Kasumi-1 (cell line): ENCODE data around the gene CITED2.
"Not testable (repeated sequence)": the region's sequence is repeated elsewhere in the genome, so short reads cannot be mapped to it uniquely, and the experiment has no call there.

Source experiments
- DNase-seq, 2 experiments: peaks; one replicate each; lab custom pipeline; 2025; lab: John Stamatoyannopoulos, UW

The CITED2 gene, protein sequence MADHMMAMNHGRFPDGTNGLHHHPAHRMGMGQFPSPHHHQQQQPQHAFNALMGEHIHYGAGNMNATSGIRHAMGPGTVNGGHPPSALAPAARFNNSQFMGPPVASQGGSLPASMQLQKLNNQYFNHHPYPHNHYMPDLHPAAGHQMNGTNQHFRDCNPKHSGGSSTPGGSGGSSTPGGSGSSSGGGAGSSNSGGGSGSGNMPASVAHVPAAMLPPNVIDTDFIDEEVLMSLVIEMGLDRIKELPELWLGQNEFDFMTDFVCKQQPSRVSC

DNA sequence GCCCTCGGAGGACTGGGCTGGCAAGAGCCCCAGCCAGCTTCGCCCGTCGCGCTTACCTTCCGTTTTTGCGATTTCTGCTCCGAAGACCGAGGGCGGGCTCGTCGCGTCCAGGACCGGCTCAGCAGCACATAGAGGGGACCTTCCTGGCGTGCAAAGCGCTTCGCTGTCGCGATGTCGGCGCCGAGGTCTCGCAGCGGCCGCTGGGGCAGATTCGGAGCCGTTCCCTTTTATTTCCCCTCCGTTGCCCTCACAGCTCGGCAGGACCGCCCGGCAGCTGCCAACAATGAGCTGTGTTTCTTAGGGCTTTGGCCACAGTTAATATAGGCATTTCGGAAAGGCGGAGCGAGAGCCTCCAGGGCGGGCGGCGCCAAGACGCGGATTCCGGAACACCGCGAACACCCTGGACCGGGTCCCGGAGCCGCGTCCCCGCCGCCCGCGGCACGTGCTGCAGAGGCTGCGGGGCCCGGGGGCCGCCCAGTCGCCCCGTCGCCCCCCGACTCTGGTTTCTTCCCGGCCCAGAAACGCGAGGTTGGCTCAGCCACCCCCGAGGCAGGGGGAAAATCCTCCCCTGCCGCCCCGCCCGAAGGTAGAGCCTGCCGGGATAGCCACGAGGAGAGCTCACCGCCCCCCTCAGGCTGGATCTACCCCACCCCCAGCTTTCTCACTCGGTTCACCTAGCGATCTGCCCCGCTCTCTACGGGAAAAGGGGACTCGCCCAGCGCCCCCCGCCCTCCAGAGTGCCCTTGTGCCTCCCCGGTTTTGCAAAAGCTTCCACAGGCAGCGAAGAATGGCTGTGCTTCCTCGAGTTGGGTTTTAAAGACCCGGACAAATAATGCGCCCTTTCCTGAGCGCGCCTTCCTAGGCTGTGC lies at the start of gene CITED2:
Gene CITED2, minus strand, starts transcription at position 292 of the 869 bp plus-strand sequence. CDS start 704 bp downstream, outside the sequence.
- peak; percentile 89 to 91 for DNase-seq

DNA sequence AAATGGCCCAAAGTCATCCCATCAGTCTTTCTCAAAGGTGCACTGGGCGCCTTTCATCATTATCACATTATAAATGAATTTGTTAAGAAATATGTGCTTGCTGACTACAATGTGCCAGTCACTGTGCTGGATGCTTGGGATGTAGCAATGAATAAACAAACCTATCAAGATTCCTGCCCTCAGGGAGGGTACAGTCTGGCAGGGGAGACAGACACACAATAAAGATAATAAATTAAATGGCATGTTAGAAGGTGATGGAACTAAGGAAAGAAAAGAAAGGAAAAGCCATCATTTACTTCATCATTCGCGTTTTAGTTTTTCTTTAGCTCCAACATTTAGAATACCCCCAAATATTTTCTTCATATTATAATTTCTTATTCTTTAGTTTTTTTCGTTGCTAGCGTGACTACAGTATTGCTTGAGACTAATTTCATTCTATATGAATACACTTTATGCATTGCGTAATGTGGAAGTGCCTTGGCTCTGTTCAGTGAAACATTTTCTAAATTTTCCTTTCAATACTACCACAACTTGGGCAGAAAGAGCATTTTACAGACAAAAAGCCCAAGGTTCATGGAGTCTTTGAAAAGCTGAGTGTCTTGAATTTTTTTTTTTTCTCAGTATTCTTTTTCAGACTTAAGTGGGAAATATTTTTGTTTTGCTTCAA lies 48.7 kb upstream of the CITED2 start:
- no peak for DNase-seq

DNA sequence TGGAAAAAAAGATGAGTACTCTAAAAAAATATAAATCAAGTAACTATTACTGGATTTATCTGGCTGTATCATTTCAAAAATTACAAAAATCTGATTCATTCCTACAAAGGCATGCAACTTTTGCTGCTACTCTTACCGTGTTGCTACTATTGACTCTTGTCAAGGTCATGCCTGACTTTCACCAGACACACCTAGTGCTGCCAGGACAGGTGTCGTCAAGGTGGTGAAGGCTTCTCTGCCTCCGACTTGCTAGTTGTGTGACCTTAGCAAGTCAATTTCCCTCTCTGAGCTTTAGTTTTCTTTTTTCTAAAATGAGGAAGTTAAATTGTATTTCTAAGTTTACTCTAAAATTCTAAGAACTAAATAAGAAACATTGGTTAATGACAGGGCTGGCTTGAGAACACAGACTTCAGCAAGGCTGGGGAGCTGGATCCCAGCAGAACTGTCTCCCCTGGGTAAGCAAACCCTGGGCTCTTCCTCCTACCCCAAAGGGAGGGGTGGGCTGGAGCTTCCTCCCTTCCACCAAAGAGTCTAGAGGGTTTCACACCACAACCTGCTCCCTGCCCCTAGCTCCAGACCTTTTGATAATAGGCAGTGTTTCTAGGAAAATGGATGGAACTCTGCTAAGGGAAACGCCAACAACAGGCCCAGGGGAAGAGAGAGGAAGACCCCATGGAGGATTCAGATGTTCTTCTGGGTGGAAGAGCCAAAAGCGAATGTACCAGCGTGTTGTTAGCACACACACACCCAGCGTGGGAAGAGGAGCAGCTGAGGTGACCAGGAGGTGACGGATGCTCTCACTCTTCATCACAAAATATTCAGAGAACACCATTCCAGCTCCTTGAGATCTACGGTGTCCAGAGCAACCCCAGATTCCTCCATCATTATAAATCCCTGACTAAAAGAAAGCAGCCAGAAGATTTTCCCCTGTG lies 47.9 kb upstream of the CITED2 start:
- peak; percentile 15 to 39 for DNase-seq

- no peak for DNase-seq
These were observed 44.2 kb upstream of the CITED2 start for GRCh38 chr6:139418481-139419132.

DNA sequence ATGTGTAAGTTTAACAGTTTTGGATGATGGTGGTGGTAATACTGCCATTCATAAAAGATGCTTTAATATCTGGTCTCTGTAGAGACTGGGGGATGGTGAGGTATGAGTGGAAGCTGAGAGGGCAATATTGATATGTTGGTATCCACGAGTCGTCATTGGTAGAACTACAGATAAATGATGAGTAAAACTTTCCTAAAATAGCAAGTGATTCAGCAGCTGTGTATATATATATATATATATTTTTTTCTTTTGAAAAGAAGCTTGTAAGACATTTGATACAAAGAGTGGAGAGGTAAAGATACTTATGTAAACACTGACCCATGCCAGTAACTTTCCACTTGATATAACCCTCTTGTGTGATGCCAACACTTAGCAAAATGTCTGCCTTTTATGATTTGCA lies 41.7 kb upstream of the CITED2 start:
- no peak for DNase-seq

- DNase-seq, result no peak
These were observed 40.9 kb upstream of the CITED2 start for GRCh38 chr6:139415365-139415764.

DNA sequence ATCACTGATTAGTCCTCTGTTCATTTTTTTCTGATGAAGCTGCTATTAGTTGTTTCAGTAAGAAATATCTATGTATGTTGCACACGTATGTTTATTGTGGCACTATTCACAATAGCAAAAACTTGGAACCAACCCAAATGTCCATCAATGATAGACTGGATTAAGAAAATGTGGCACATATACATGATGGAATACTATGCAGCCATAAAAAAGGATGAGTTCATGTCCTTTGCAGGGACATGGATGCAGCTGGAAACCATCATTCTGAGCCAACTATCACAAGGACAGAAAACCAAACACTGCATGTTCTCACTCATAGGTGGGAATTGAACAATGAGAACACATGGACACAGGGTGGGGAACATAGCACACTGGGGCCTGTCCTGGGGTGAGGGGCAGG lies 37.7 kb upstream of the CITED2 start:
- DNase-seq, result not testable (repeated sequence)

DNA sequence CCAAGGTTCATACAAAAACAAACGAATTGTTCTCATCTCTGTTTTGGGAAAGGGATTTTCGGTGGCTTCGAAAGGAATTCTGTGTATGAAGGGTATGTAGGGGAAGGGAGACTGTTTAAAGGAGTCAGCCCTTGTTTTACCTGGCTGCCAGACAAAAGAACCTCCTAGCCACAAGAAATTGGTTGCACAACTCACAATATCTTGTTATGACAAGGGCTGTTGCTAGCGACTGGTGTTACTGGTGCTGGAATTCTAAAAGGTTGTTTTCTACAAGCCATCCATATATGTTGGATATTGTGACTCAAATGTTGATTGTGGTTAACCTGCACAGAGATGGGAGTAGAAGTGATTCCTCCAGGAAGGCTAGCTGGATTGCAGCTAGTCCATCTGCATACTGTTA lies 34.6 kb upstream of the CITED2 start:
- no peak for DNase-seq

DNA sequence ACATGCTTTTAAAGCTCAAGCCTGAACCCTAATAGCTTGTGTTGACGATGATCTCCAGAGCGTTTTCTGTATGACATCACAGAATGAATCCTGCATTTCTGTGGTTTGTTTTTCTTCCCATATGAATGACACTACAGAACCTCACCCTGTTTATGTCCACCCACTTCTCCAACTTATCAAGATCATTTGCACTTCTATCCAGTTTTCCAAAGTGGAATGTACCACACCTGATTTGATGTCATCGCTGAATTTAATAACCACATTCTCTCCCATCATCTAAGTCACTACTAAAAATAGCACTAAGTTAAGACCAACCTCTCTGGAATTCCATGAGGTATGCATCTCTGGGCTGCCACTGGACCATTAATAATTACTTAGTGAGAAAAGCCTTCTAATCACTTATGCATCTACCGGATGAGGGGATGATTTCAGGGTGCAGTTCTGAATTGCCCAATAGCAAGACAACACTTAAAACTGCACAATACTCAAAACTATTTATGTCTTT lies 33.3 kb upstream of the CITED2 start:
- no peak for DNase-seq

DNA sequence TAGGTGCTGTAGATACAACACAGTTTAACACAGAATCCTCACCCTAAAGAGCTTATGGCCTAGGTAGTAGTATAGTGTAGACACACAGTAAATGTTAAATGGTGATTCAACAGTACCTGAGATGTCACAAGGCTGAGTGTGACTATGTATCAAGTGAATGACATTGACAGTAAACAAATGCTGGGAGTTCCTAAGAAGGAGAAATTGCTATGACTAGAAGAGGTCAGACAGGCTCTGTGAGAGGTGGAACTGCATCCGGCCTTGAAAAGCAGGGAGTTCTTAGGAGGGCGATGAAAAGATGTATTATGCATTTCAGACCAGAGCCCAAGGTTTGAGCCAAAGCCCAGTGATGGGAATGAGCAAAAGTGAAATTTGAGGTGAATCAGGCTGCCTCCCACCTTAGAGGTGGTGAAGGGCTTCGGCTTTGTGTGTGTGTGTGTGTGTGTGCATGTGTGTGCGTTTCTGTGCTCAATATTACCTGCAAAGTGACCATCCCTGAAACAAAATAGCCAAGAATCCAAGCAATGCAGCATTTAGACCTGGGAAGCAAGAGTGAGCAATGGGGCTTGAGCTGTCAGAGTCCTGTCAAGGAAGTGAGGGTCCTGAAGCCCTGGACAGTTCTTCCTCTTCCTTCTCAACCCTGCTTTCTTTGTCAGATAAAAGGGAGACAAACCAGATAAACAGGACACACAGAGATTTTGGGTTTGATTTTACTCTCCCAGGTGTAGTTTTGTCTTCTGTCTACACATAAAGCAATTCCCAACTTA lies 32.3 kb upstream of the CITED2 start:
- no peak for DNase-seq

DNA sequence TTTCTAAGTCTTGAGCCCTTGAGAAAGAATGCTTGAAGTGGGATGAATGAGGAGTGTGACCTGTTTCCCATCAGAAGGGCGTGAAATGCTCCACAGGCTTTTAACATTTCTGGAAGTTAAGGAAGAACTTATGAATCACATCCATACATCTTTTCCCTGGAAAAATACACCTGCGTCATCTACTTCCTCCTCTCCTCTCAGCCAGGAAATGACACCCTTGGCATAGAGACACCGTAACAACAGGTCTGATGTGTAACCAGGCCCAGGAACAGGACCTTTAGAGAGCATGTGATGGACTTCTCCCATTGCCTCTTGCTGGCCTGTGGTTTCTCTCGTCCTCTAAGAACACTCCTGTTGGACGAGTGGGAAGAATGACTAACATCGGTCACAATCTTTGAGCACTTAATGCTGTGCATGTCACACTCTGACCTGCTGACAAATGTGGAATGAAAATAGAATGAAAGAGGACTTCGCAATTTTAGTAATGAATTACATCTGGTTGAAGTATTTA lies 28.5 kb upstream of the CITED2 start:
- no peak for DNase-seq

DNA sequence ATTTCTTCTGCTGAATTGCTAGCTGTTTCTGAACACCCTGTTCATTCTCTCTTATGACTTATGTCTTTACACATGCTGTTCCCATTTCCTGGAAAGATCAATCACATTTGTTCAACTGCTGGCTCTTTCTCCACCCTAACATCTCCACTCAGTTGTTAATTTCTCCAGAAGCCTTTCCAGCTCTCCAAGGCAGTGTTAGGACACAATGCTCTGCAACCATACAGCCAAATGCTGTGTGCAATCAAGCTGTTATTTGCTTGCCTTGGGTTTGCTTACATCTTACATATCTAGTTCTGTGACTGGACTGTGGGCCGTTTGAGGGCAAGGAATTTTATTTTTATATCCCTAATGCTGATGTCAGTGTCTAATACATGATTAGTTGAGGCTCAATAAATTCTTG lies 24.2 kb upstream of the CITED2 start:
- DNase-seq, result no peak

DNA sequence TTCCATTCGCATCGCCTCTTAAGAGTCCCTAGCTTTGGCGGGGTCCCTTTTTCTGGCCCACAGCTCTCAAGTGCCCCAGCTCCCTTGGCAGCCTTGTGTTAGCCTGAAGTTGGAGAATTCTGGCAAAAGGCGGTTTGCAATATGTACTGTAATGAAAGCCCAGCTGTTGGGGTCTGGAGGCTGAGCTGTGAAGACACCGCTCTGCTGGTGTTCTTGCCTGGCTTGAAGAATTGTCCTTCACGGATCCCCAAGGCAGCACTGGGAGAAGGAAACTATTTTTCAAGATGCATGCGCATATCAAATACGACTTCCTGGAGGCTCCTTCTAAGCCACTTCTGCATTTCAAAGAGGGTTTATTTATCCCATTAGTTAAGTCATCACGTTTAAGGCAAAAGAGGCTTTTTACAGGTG lies 21.4 kb upstream of the CITED2 start:
- DNase-seq, result peak; percentile 65 to 70

DNA sequence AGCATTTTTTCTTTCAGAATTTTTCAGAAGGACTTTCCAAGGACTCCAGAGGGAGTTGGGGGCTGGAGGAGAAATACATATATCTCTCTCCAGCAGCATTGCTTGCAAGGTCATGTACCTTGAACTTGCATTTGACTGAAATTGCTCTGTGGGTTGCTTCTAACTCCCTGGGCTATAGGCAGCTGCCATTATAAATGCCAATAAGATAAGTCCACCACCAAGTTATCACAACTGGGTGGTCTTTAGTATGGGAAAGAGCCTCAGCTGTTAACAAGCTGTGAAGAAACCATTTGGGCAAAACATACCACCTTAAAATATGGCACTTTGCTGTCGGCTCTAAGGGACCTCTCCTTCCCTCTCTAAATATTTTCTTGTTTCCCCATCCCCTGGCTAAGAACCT lies 20.9 kb upstream of the CITED2 start:
- DNase-seq, result no peak

- no peak for DNase-seq
These were observed 19.7 kb upstream of the CITED2 start for GRCh38 chr6:139394027-139394649.

DNA sequence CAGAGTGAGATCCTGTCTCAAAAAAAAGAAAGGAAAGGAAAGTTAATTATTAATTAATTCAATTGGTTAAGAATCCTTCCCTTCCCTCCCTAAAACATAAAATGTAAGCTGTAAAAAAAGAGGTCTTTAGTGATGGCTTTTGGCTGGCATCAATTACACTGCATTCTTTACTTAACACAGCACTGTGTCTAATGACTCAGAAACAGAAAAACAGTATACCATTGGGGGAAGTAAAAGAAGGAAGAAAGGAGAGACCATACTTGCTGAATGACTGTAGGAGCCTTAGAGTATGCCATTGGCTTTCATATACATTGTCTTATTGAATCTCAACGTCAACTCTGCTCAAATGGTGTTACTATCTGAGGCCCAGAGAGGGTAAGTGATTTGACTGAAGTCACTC lies 18.3 kb upstream of the CITED2 start:
- DNase-seq, result peak; percentile 10 to 21

DNA sequence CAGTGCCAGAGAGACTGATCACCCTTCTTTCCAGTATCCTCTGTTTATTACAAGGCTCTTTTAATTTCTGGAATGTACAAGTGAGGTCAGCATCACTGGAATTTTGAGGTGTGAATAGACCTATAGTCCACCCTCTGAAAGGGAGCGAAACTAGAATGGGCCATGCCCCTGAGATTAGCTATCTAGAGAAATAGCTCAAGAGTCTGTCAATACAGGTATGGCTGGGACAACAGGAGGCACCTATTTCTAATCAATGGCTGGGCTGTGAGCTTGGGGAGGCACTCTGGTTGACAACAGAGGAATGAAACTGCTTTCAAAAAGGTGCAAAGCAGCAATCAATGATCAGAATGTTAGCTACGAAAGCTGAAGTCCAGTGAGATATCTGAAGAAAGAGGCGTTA lies 17.3 kb upstream of the CITED2 start:
- no peak for DNase-seq

DNA sequence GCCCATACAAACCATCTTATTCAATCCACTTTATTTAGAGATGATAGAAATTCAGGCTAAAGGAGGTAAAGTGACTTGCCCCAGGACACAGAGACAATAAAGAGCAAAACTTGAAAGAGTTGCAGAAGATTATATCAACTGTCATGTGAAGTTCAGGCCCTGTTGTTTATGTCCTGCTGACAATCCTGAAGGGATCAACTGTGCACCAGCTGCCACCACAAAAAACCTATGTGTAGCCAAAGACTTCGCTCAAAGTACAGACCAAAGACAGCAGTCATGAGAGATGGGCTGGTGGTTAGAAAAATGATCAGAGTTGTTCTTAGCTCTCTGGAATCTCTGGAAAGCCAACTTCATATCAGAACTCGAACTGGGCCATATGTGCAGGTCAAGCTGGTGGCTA lies 16.0 kb upstream of the CITED2 start:
- DNase-seq, result no peak

DNA sequence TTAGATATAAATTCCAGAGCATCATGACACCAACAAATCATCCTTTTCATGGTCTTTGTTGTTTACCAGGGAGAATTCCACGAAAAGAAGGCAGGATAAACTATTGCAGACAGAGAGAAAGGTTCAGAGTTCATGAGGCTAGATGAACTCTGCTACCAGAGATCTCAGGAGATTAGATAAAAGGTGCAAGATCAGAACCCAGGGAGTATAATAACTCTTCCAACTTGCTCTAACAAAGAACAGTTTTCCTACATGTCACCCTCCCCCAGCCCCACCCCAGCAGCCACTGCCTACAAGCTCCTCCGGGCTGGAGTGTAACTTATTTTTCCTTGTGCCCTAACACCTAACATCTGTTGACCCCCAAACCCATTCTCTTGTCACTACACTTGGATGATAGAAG lies 13.9 kb upstream of the CITED2 start:
- no peak for DNase-seq

- no peak for DNase-seq
These were observed 12.0 kb upstream of the CITED2 start for GRCh38 chr6:139386404-139386803.
